HepG2 (cell line): Measurements from ENCODE around the gene EPSTI1. TPM values are rescaled to one million over a fixed set of nuclear protein-coding genes. Genes with fewer than 3 reads are reported as not detected.

ENCODE experiments used
- ATAC-seq: fragments of 200-7000 bp; cut with Tn5 transposase; 3 replicates; pipeline ENCODE4 v1.9.1; 2020; ENCODE audit warnings: mild to moderate bottlenecking, moderate library complexity
- BruUV-seq: library from RNA; stranded (reverse); fragments of 400-500 nt; replicated peaks from 2 replicates; lab custom pipeline; 2021; lab: Mats Ljungman, UMichigan
- CTCF ChIA-PET: fragments of 300-600 bp; formaldehyde crosslinking; extraction: SDS; loops from one replicate; lab custom pipeline; 2021; ENCODE audit warnings: low total read pairs, inconsistent platforms, low intra/inter-chr PET ratio; lab: Yijun Ruan, JAX
- POLR2A ChIA-PET: fragments of 350-600 bp; sonication (Branson Sonifier 250); formaldehyde crosslinking; loops from one replicate; lab custom pipeline; 2020; ENCODE audit warnings: antibody characterized with exemption, inconsistent platforms; lab: Yijun Ruan, JAX
- DNase-seq: peaks from one replicate; pipeline ENCODE4 v3.0.0-alpha.2; 2015; ENCODE audit warnings: low spot score
- FAIRE-seq: peaks from 3 replicates; lab custom pipeline; 2011; peaks lifted over from hg19 to GRCh38; lab: Jason Lieb, UNC
- H2AFZ ChIP-seq: one replicate; pipeline ENCODE4 v1.6.1; 2011; ENCODE audit warnings: low read length, inconsistent platforms
- H3K27ac ChIP-seq: fragments of 300-600 bp; 3 replicates; pipeline ENCODE4 v1.8.0; 2011; ENCODE audit warnings: mixed run types, mild to moderate bottlenecking, mixed read lengths, low read length, inconsistent platforms; ENCODE audit not compliant: insufficient read depth; ENCODE audit errors: extremely low read length
- H3K27me3 ChIP-seq, 2 experiments: fragments of 200-600 bp in 1 of 2; 2 replicates in 1 of 2; 3 replicates in 1 of 2; pipeline versions ENCODE4 v1.6.0 to v1.8.0; 2011; ENCODE audit warnings: low read length in 2 of 2, mild to moderate bottlenecking in 2 of 2, moderate library complexity in 2 of 2, inconsistent platforms in 1 of 2; ENCODE audit not compliant: insufficient read depth in 2 of 2, control insufficient read depth in 1 of 2
- H3K36me3 ChIP-seq, 2 experiments: fragments of 200-600 bp in 1 of 2; replicated peaks in 1 of 2; 2 replicates in 1 of 2; 3 replicates in 1 of 2; pipeline versions ENCODE4 v1.5.1 to v1.8.0; 2011; ENCODE audit warnings: low read length in 2 of 2, inconsistent platforms in 1 of 2; ENCODE audit not compliant: insufficient read depth in 2 of 2, control insufficient read depth in 1 of 2
- H3K4me1 ChIP-seq: 2 replicates; pipeline ENCODE4 v1.5.1; 2012; ENCODE audit warnings: low read length, inconsistent platforms; ENCODE audit not compliant: insufficient read depth
- H3K4me2 ChIP-seq: 2 replicates; pipeline ENCODE4 v1.6.0; 2011; ENCODE audit warnings: low read depth, low read length, inconsistent platforms
- H3K4me3 ChIP-seq, 3 experiments: fragments of 200-600 bp in 1 of 3; sonication (generic), shearing (Covaris generic) in 1 of 3; replicated peaks in 1 of 3; 2 replicates each; pipeline ENCODE4 v1.5.1; 2011 to 2016; ENCODE audit warnings: low read length in 3 of 3, inconsistent platforms in 2 of 3, low read depth in 2 of 3, mild to moderate bottlenecking in 2 of 3, control low read depth in 1 of 3, mixed read lengths in 1 of 3; ENCODE audit not compliant: insufficient read depth in 1 of 3
- H3K79me2 ChIP-seq: one replicate; pipeline ENCODE4 v1.6.1; 2011; ENCODE audit warnings: low read length, inconsistent platforms; ENCODE audit not compliant: insufficient read depth
- H3K9ac ChIP-seq: 2 replicates; pipeline ENCODE4 v1.6.0; 2011; ENCODE audit warnings: mild to moderate bottlenecking, low read depth, low read length, inconsistent platforms; ENCODE audit not compliant: insufficient read depth
- H3K9me3 ChIP-seq: 2 replicates; pipeline ENCODE4 v1.5.1; 2012; ENCODE audit warnings: mild to moderate bottlenecking, low read length
- H4K20me1 ChIP-seq: 2 replicates; pipeline ENCODE4 v1.6.0; 2011; ENCODE audit warnings: inconsistent platforms, mild to moderate bottlenecking, low read length, moderate library complexity; ENCODE audit not compliant: insufficient read depth
- ARID5B ChIP-seq: IDR thresholded peaks from 2 replicates; pipeline ENCODE4 v1.4.0; 2020; ENCODE audit warnings: mild to moderate bottlenecking, missing genetic modification reagents
- ATAD3A ChIP-seq: sonication (generic); formaldehyde crosslinking; IDR thresholded peaks from 2 replicates; pipeline ENCODE4 v1.4.0; 2020; ENCODE audit warnings: missing genetic modification reagents
- CREBL2 ChIP-seq: sonication (generic); formaldehyde crosslinking; IDR thresholded peaks from 2 replicates; pipeline ENCODE4 v1.8.1; 2023; ENCODE audit warnings: missing genetic modification reagents, mild to moderate bottlenecking, borderline replicate concordance
- FOSL1 ChIP-seq: sonication (generic); formaldehyde crosslinking; IDR thresholded peaks from 2 replicates; pipeline ENCODE4 v1.9.0; 2021; ENCODE audit warnings: missing genetic modification reagents, borderline replicate concordance
- GPBP1L1 ChIP-seq: sonication (generic); formaldehyde crosslinking; IDR thresholded peaks from 2 replicates; pipeline ENCODE4 v1.5.0; 2020; ENCODE audit warnings: mild to moderate bottlenecking, missing genetic modification reagents
- GRHL1 ChIP-seq: sonication (generic); formaldehyde crosslinking; conservative IDR thresholded peaks from 2 replicates; pipeline ENCODE4 v1.8.0; 2022; ENCODE audit warnings: missing genetic modification reagents
- HDAC6 ChIP-seq: fragments of 200-600 bp; sonication (generic); IDR thresholded peaks from 2 replicates; pipeline ENCODE4 v1.7.0; 2017; ENCODE audit warnings: mild to moderate bottlenecking, antibody characterized with exemption, low read length, low read depth
- KMT2B ChIP-seq: IDR thresholded peaks from 2 replicates; pipeline ENCODE4 v1.6.1; 2016; ENCODE audit warnings: missing genetic modification reagents, missing compliant biosample characterization
- NFE2 ChIP-seq: sonication (generic); formaldehyde crosslinking; IDR thresholded peaks from 2 replicates; pipeline ENCODE4 v1.4.0; 2020; ENCODE audit warnings: missing genetic modification reagents
- REPIN1 ChIP-seq: sonication (generic); formaldehyde crosslinking; IDR thresholded peaks from 2 replicates; pipeline ENCODE4 v1.8.0; 2022; ENCODE audit warnings: missing genetic modification reagents, low read depth, mild to moderate bottlenecking, borderline replicate concordance
- SP140L ChIP-seq: sonication (generic); formaldehyde crosslinking; IDR thresholded peaks from 2 replicates; pipeline ENCODE4 v1.4.0; 2020; ENCODE audit warnings: missing genetic modification reagents, borderline replicate concordance
- ZBTB8A ChIP-seq: sonication (generic); formaldehyde crosslinking; IDR thresholded peaks from 2 replicates; pipeline ENCODE4 v1.4.0; 2020; ENCODE audit warnings: mild to moderate bottlenecking, low read depth, missing genetic modification reagents, borderline replicate concordance
- ZNF644 ChIP-seq: IDR thresholded peaks from 2 replicates; pipeline ENCODE4 v1.6.1; 2016; ENCODE audit warnings: low read depth
- ZNF792 ChIP-seq: IDR thresholded peaks from 2 replicates; pipeline ENCODE4 v1.6.1; 2016
- ZNF883 ChIP-seq: sonication (generic); formaldehyde crosslinking; IDR thresholded peaks from 2 replicates; pipeline ENCODE4 v1.5.1; 2020; ENCODE audit warnings: mild to moderate bottlenecking, missing genetic modification reagents; ENCODE audit errors: not compliant biosample characterization
- WGBS: methylation state at CpG from one replicate; pipeline ENCODE4 v1.1.6; 2017; ENCODE audit warnings: low lambda C conversion rate; 5-methylcytosine and 5-hydroxymethylcytosine counted together
- in situ Hi-C: cut with HindIII; loops from 2 replicates; pipeline ENCODE4 v1.10.0; 2017; ENCODE audit warnings: low pct_unique_long_range_greater_than_20kb; ENCODE audit not compliant: extremely low pct_ligation_motif_present
- intact Hi-C: fragments of 100-400 bp; cut with micrococcal nuclease; formaldehyde crosslinking; loops from one replicate; pipeline ENCODE4 v1.10.0; 2022; ENCODE audit not compliant: unreplicated experiment
- polyA plus RNA-seq, 8 experiments: library from polyadenylated mRNA; depleted of rRNA in 3 of 8; stranded (reverse) in 7 of 8; unstranded in 1 of 8; fragments of >200 nt; fragmentation: Illumina TruSeq in 4 of 8; extraction: Trizol in 4 of 8; gene quantifications; 2 replicates each; pipeline versions ENCODE4 v1.2.1 to v1.2.3, GENCODE V29; 2011 to 2016; ENCODE audit warnings: low read depth in 4 of 8, missing spikeins in 1 of 8, mixed read lengths in 1 of 8; ENCODE audit not compliant: insufficient read depth in 1 of 8
- total RNA-seq, 5 experiments: library from RNA; depleted of rRNA; stranded (reverse); fragments of >200 nt; fragmentation: Illumina TruSeq; extraction: Trizol; gene quantifications; 2 replicates each; pipeline ENCODE4 v1.2.3, GENCODE V29; 2016; ENCODE audit warnings: low read depth in 1 of 5

EPSTI1 gene
- total and polyA plus RNA-seq, 2 of the 13 experiments (the other 11 are each of a cell fraction or from before 2014, with no cell fraction given), result 0.03 TPM; not detected in 1

GRCh38 chr13:42926043-42926442 lies 66.0 kb downstream of the EPSTI1 start:
- in situ Hi-C loops, result no loop called here
- TF ChIP-seq KMT2B (CRISPR knock-in tag) (no peak), ZNF644 (CRISPR knock-in tag) (no peak), ZBTB8A (CRISPR knock-in tag) (no peak), GRHL1 (CRISPR knock-in tag) (no peak), ZNF792 (no peak), CREBL2 (CRISPR knock-in tag) (no peak), ARID5B (CRISPR knock-in tag) (no peak), HDAC6 (no peak), GPBP1L1 (CRISPR knock-in tag) (no peak), ATAD3A (CRISPR knock-in tag) (no peak), FOSL1 (CRISPR knock-in tag) (no peak), REPIN1 (CRISPR knock-in tag) (no peak), NFE2 (no peak), SP140L (CRISPR knock-in tag) (no peak), ZNF883 (no peak)

More at GRCh38 chr13:42926043-42926442, 66.0 kb downstream of the EPSTI1 start:
- ChIA-PET POLR2A (no interaction called here), CTCF (no interaction called here)
- FAIRE-seq (no peak), ATAC-seq (no peak), DNase-seq (no peak)
- no peaks in the 10 kb centered on the region for H3K27me3 ChIP-seq
- H3K79me2 ChIP-seq, result no peaks in the 10 kb centered on the region
- 40% methylated on average over 3 of the region's 3 CpGs for WGBS
- no peak overlapping the region for H3K4me2 ChIP-seq
- H3K27ac ChIP-seq, result no peak overlapping the region
- H2AFZ ChIP-seq, result no peak overlapping the region
- no peak overlapping the region for H3K4me3 ChIP-seq
- H3K9ac ChIP-seq, result no peak overlapping the region
- intact Hi-C loops, result no loop called here
- H4K20me1 ChIP-seq, result no peaks in the 10 kb centered on the region
- no peaks in the 10 kb centered on the region for H3K36me3 ChIP-seq
- no peaks in the 10 kb centered on the region for H3K9me3 ChIP-seq
- no peaks in the 10 kb centered on the region for H3K4me1 ChIP-seq
- BruUV-seq, result no TSS peak
